Measurements from ENCODE around the gene DHX8.

Gene DHX8

DNA sequence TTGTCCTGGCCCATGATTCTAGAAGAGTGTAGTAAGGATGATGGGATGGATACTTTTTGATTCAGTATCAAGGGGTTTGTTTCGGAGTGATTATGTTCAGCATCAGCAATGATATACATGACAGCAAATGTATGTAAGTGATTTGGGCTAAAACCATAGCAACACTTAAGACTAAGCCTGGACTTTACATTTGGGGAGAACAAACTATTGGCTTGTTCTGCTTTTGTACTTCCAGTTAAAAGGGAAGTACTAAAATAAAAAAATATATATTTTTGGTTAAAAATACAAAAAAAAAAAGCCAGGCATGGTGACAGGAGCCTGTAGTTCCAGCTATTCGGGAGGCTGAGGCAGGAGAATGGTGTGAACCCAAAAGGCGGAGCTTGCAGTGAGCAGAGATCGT lies 20.5 kb upstream of the DHX8 start:
- Histone ChIP-seq H3K27me3 (ENCODE audit: control insufficient read depth, low read length) (0 out of 2 replicates have a peak, but pooled peaks cover 3% of the 10 kb centered on the region), H4K20me1 (ENCODE audit: control insufficient read depth, insufficient read depth, low read depth, low read length) (no peaks in the 10 kb centered on the region), H3K4me1 (ENCODE audit: control insufficient read depth, low read length) (no peaks in the 10 kb centered on the region), H3K9me2 (replicated peaks; ENCODE audit: control insufficient read depth, low read length) (no peaks in the 10 kb centered on the region), H3K36me3 (ENCODE audit: control insufficient read depth, low read length) (no peaks in the 10 kb centered on the region), H3K9me3 (ENCODE audit: control insufficient read depth, insufficient read depth, low read length) (no peaks in the 10 kb centered on the region), H3K27ac (ENCODE audit: low read depth, low read length) (no peak overlapping the region), H3F3A (ENCODE audit: control insufficient read depth, insufficient read depth) (no peaks in the 10 kb centered on the region), H3K4me3 (ENCODE audit: low read length) (no peak overlapping the region), H3K4me2 (ENCODE audit: low read length) (no peak overlapping the region), H3K79me2 (ENCODE audit: control insufficient read depth, low read length) (no peaks in the 10 kb centered on the region)
- TF ChIP-seq EZH2phosphoT487 (IDR thresholded peaks at IDR 0.05; ENCODE audit: borderline replicate concordance, low read length) (no peak), CTCF (IDR thresholded peaks at IDR 0.05; ENCODE audit: low read depth, low read length, poor library complexity, severe bottlenecking) (no peak)

GRCh38 chr17:43464046-43464445 lies 19.7 kb upstream of the DHX8 start:
- no peak overlapping the region for H3K4me2 ChIP-seq (ENCODE audit: low read length)

GRCh38 chr17:43465049-43465448 lies 18.7 kb upstream of the DHX8 start:
- TF ChIP-seq EZH2phosphoT487 (IDR thresholded peaks at IDR 0.05; ENCODE audit: borderline replicate concordance, low read length) (no peak), CTCF (IDR thresholded peaks at IDR 0.05; ENCODE audit: low read depth, low read length, poor library complexity, severe bottlenecking) (no peak)
- H3K27ac ChIP-seq (ENCODE audit: low read depth, low read length) = no peak overlapping the region
- H3K9me2 ChIP-seq (replicated peaks; ENCODE audit: control insufficient read depth, low read length) = no peaks in the 10 kb centered on the region
- H4K20me1 ChIP-seq (ENCODE audit: control insufficient read depth, insufficient read depth, low read depth, low read length) = no peaks in the 10 kb centered on the region
- H3K36me3 ChIP-seq (ENCODE audit: control insufficient read depth, low read length) = no peaks in the 10 kb centered on the region
- no peaks in the 10 kb centered on the region for H3K4me1 ChIP-seq (ENCODE audit: control insufficient read depth, low read length)
- 0 out of 2 replicates have a peak, but pooled peaks cover 2% of the 10 kb centered on the region for H3K27me3 ChIP-seq (ENCODE audit: control insufficient read depth, low read length)
- no peak overlapping the region for H3K4me2 ChIP-seq (ENCODE audit: low read length)
- H3K4me3 ChIP-seq (ENCODE audit: low read length) = no peak overlapping the region
- no peaks in the 10 kb centered on the region for H3F3A ChIP-seq (ENCODE audit: control insufficient read depth, insufficient read depth)
- no peaks in the 10 kb centered on the region for H3K9me3 ChIP-seq (ENCODE audit: control insufficient read depth, insufficient read depth, low read length)
- H3K79me2 ChIP-seq (ENCODE audit: control insufficient read depth, low read length) = no peaks in the 10 kb centered on the region

More at GRCh38 chr17:43464046-43464445, 19.7 kb upstream of the DHX8 start:
- Histone ChIP-seq H3K9me3 (ENCODE audit: control insufficient read depth, insufficient read depth, low read length) (no peaks in the 10 kb centered on the region), H3K79me2 (ENCODE audit: control insufficient read depth, low read length) (no peaks in the 10 kb centered on the region), H3K4me3 (ENCODE audit: low read length) (no peak overlapping the region), H3K27me3 (ENCODE audit: control insufficient read depth, low read length) (0 out of 2 replicates have a peak, but pooled peaks cover 3% of the 10 kb centered on the region), H4K20me1 (ENCODE audit: control insufficient read depth, insufficient read depth, low read depth, low read length) (no peaks in the 10 kb centered on the region), H3F3A (ENCODE audit: control insufficient read depth, insufficient read depth) (no peaks in the 10 kb centered on the region), H3K27ac (ENCODE audit: low read depth, low read length) (no peak overlapping the region), H3K9me2 (replicated peaks; ENCODE audit: control insufficient read depth, low read length) (no peaks in the 10 kb centered on the region), H3K4me1 (ENCODE audit: control insufficient read depth, low read length) (no peaks in the 10 kb centered on the region), H3K36me3 (ENCODE audit: control insufficient read depth, low read length) (no peaks in the 10 kb centered on the region)
- TF ChIP-seq EZH2phosphoT487 (IDR thresholded peaks at IDR 0.05; ENCODE audit: borderline replicate concordance, low read length) (no peak), CTCF (IDR thresholded peaks at IDR 0.05; ENCODE audit: low read depth, low read length, poor library complexity, severe bottlenecking) (no peak)
